Prostate gland (tissue), 2 donors: ENCODE results near the gene WWP2.

Experiments
- POLR2A ChIP-seq: fragments of 450-650 bp; IDR thresholded peaks from one replicate; pipeline ENCODE4 v1.6.1; 2016; ENCODE audit warnings: antibody characterized with exemption, mild to moderate bottlenecking
- POLR2AphosphoS5 ChIP-seq: sonication (generic); formaldehyde crosslinking; IDR thresholded peaks from one replicate; pipeline ENCODE4 v1.6.1; 2017; ENCODE audit warnings: antibody characterized with exemption
- TF ChIP-seq, protein P1 (sequence below), 4 experiments: fragments of 200-600 bp in 2 of 4; fragments of 450-650 bp in 2 of 4; sonication (generic) in 2 of 4; IDR thresholded peaks; 1 replicate in 3 of 4; 2 replicates in 1 of 4; pipeline ENCODE4 v1.5.1; 2016 to 2019; ENCODE audit warnings: antibody characterized with exemption in 4 of 4, mild to moderate bottlenecking in 2 of 4, moderate library complexity in 2 of 4

DNA sequence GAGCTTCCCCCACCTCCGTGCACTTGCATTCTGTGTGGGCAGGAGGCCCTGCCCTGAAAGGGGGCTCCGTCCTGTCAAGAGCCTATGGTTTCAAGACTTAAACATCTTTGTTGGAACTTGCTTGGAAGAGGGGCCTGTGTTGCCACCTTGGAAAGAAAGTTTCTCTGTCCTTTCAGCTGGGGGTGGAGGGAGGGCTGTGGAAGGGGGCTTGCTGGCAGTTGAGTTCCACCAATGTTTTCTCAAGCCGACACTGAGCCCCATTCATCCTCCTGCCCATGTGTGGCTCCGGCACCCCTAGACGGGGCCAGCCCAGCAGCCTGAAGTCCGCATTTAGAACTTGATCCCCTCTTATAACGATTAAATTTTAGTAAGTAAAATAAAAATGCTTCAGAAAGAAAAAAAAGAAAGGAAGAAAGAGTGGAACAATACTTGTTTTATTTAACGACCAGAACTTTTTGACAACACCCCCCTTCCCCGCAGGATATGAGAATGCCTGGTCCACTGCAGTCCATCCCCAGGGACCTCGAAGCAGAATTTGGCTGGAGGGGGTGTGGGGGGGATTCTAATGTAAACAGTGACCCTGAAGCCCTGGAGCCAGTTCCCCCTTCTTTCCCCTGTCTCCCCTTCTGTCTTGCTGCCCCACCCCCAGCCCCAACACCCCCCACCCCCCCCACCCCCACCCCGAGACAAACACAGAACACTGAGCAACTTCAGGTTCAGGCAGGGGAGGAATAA lies 162.1 kb downstream of the WWP2 start:
- no peak for TF ChIP-seq POLR2A
- TF ChIP-seq, protein P1, sequence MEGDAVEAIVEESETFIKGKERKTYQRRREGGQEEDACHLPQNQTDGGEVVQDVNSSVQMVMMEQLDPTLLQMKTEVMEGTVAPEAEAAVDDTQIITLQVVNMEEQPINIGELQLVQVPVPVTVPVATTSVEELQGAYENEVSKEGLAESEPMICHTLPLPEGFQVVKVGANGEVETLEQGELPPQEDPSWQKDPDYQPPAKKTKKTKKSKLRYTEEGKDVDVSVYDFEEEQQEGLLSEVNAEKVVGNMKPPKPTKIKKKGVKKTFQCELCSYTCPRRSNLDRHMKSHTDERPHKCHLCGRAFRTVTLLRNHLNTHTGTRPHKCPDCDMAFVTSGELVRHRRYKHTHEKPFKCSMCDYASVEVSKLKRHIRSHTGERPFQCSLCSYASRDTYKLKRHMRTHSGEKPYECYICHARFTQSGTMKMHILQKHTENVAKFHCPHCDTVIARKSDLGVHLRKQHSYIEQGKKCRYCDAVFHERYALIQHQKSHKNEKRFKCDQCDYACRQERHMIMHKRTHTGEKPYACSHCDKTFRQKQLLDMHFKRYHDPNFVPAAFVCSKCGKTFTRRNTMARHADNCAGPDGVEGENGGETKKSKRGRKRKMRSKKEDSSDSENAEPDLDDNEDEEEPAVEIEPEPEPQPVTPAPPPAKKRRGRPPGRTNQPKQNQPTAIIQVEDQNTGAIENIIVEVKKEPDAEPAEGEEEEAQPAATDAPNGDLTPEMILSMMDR (IDR thresholded peaks at IDR 0.05), result no peak
- TF ChIP-seq POLR2AphosphoS5, result no peak
